ENCODE measurements around the gene PTOV1.

- TF ChIP-seq CTCF (conservative IDR thresholded peaks at IDR 0.05; ENCODE audit: low read length) (no peak), EZH2phosphoT487 (IDR thresholded peaks at IDR 0.05; ENCODE audit: borderline replicate concordance, low read depth, low read length) (no peak)
Measured at GRCh38 chr19:49876422-49877019, 25.6 kb downstream of the PTOV1 start.
